ENCODE results near the gene ENG.
"Not testable (repeated sequence)": the region's sequence is repeated elsewhere in the genome, so short reads cannot be mapped to it uniquely, and the experiment has no call there.

Gene ENG

DNA sequence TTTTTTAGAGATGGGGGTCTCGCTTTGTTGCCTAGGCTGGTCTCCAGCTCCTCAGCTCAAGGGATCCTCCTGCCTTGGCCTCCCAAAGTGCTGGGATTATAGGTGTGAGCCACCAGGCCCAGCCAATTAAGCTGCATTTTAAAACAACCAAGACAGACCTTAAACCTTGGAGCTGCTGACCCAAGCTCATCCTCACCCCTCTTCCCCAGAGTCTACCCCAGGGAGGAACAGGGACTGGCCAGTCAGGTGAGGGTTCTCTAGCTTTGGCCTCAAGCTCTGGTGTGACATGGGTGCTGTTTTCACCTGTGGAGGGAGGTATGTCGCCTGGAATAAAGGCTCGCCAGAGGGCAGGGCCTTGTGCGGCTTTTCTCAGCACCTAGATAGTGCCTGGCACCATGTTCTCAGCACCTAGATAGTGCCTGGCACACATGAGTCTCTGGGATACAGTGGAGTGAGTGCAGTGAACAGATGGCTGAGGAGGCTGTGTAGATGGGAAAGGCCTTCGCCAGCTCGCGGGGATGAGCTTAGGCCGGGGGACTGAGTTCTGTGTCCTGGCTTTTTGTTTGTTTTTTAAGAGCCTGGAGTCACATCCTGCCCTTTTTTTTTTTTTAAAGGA lies 61.3 kb downstream of the ENG start:
- DNase-seq (ENCODE audit: low read depth in 2 of 2), result no peak

DNA sequence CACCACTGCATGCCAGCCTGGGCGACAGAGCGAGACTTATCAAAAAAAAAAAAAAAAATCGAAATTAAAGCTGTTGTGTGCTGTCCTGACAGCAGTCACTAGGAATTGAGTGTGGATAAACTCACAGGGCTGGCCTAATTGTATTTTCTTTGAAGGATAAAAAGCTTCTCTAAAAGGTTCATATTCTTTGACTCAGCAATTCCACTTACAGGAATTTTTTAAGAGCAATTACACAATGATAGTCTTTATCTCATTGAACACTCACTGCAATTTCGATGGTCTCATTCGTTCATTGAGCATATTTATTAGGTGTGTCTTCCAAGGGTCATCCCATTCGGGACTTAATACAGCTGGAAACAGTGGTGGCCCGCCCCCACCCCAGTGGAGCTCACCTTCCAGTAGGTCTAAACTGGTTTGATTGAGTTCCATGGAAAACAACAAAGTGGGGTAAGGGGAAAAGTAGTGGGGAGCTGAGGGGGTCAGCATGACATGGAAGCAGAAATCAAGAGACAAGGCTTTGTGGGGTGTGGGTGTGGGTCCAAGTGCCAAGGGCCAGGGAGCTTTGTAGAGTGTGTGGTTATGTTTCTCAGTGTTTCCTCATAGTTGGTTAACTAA lies 61.9 kb downstream of the ENG start:
- no peak for DNase-seq (ENCODE audit: low read depth in 2 of 2)

DNA sequence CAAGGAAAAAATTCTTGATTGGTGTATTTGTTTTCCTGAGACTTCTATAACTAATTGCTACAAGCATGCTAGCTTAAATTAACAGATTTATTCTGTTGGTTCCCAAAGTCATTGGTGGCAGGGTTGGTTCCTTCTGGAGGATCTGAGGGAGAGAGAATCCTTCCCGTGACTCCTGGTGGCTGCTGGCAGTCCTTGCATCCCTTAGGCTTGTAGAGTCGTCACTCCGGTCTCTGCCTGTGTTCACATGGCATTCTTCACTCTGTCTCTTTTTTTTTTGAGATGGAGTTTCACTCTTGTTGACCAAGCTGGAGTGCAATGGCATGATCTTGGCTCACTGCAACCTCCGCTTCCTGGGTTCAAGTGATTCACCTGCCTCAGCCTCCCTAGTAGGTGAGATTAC lies 63.4 kb downstream of the ENG start:
- DNase-seq (ENCODE audit: low read depth in 2 of 2), result no peak

DNA sequence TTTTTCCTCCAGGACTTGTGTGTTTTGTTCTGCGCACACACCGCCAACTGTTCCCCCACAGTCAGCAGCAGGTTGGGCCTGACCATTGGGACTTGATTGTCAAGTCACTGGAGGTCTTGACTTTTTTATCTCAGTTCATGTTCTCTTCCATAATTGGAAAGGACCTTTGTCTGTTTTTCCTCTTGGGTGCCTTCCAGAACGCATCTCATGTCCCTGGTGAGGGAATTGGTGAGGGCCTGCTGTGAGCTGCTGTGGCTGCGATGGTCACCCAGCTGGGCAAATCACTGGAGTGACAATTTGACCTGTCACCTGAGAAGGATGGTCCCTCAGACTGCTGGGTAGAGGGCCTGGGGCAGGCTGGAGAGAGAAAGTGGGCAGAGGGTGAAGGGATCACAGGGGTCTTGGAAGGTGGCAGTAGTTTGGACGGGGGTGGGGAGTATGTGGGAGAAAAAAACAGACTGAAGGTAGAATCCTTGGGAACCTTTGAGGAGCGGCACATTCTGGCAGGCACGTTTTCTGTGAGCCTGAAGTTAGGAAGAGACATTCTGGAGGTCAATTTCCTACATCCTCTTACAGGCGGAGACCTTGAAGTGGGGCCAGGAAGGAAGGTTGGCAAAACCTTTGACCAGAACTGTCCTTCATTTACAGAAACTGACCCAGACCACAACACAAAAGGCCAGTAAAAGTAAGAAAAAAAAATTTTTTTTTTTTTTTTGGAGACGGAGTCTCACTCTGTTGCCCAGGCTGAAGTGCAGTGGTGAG lies 64.2 kb downstream of the ENG start:
- DNase-seq (ENCODE audit: low read depth in 2 of 2), result no peak

DNA sequence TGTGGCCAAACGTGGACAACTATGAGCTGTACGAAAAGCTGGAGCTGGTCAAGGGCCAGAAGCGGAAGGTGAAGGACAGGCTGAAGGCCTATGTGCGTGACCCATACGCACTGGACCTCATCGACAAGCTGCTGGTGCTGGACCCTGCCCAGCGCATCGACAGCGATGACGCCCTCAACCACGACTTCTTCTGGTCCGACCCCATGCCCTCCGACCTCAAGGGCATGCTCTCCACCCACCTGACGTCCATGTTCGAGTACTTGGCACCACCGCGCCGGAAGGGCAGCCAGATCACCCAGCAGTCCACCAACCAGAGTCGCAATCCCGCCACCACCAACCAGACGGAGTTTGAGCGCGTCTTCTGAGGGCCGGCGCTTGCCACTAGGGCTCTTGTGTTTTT lies 65.3 kb downstream of the ENG start:
- no peak for DNase-seq (ENCODE audit: low read depth in 2 of 2)

DNA sequence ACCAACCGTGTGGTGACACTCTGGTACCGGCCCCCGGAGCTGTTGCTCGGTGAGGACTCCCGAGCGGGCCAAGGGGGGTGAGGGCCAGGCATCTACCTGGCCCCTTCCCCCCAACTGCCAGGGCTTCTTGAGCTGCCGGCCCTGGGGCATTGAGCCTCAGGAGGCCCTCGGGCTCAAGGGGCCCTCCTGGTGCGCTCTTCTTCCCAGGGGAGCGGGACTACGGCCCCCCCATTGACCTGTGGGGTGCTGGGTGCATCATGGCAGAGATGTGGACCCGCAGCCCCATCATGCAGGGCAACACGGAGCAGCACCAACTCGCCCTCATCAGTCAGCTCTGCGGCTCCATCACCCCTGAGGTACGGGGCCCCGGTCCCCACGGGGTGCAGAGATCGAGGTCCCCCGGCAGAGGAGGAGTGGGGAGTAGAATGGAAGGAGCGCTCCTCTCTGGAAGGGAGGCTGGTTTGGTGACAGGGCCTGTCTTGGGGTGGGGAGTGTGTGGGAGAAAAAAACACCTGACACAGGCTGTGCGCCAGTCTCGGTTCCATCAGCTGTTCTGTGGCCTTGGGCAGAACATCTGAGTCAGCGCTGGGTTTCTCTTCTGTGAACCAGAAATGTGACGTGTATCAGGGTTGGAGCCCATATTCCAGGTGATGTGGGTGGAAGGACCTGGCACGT lies 66.0 kb downstream of the ENG start:
- no peak for DNase-seq (ENCODE audit: low read depth in 2 of 2)

DNA sequence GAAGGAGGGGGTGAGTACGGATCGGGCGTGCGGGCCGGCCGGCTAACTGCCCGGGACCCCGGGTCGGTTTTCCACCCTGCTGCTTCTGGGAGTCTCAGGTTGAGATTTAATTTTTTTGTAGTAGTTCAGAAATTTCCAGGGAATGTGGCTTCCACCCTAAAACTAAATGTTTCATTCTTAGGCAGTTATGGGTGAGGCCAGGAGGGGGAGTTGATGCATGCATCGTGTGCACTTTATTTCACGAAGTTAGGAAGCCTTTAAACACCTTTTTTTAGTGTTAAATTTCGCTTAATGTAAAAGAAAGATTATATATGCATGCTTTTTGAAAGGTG lies 67.7 kb downstream of the ENG start:
- no peak for DNase-seq (ENCODE audit: low read depth in 2 of 2)

DNA sequence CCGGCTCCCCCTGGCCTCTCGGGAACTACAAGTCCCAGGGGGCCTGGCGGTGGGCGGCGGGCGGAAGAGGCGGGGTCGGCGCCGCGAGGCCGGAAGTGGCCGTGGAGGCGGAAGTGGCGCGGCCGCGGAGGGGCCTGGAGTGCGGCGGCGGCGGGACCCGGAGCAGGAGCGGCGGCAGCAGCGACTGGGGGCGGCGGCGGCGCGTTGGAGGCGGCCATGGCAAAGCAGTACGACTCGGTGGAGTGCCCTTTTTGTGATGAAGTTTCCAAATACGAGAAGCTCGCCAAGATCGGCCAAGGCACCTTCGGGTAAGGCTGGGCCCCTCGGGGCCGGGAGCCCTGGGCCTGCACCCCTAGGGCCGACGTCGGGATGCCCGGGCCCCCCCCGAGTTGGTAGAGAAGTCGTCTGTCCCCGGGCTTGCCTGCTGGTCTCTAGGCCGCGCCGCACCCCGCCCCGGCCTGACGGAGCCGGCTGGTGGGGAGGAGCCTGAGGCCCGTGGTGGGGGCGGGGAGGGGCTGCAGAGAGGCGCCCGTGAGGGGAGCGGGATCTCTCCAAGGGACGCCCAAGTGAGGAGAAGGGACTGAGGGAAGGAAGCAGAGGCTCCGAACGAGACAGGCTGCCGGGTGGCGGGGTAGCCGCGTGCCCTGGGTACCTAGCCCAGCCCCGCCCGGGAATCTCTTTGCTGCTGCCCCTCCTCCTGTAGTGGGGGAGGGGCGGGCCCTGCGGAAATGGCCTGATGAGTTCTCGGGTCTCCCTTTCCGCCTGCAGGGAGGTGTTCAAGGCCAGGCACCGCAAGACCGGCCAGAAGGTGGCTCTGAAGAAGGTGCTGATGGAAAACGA lies 68.3 kb downstream of the ENG start, which contains the start of gene CDK9:
Gene CDK9 (plus strand): TSS at position 102 of the 840 bp plus-strand sequence. CDS start 115 bp downstream, at position 217.
- peak; percentile 83 to 87 for DNase-seq (ENCODE audit: low read depth in 2 of 2)

DNA sequence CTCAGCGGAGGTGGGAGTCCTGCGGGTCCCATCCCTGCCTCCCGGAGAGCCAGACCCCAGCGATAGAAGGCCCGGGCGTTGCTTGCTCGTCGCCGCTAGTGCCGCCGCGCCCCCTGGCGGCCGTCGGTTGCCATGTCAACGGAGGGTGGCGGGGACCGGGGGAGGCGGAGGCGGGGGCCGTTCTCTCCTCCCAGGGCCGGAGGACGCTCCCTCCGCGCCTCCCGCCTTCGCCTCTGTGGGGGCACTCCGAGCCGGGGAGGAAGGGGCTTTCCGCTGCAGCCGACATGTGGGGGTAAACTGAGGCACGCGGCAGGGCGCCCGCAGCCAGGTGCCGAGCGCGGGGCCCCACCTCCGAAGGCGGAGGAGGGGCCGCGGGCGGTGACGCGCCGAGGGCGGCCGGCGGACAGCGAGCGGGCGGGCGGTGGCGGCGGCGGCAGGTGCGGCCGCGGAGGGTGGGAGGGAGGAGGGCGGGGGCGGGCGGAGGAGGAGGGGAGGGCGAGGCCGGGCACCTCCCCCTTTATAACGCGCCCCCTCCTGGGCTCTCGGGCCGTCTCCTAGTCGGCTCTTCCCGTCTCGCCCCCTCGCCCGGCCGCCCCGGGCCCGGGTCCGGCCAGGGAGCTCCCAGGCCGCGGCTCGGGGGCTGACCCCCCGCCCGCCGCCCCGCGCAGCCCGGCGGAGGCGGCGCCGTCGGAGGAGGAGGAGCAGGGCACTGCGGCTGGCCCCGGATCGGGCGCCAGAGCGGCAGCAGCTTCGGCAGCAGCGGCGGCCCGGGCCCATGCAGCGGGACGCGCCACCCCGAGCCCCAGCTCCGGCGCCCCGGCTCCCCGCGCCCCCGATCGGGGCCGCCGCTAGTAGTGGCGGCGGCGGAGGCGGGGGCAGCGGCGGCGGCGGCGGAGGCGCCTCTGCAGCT lies 69.2 kb downstream of the ENG start:
- peak; percentile 80 to 86 for DNase-seq (ENCODE audit: low read depth in 2 of 2)

DNA sequence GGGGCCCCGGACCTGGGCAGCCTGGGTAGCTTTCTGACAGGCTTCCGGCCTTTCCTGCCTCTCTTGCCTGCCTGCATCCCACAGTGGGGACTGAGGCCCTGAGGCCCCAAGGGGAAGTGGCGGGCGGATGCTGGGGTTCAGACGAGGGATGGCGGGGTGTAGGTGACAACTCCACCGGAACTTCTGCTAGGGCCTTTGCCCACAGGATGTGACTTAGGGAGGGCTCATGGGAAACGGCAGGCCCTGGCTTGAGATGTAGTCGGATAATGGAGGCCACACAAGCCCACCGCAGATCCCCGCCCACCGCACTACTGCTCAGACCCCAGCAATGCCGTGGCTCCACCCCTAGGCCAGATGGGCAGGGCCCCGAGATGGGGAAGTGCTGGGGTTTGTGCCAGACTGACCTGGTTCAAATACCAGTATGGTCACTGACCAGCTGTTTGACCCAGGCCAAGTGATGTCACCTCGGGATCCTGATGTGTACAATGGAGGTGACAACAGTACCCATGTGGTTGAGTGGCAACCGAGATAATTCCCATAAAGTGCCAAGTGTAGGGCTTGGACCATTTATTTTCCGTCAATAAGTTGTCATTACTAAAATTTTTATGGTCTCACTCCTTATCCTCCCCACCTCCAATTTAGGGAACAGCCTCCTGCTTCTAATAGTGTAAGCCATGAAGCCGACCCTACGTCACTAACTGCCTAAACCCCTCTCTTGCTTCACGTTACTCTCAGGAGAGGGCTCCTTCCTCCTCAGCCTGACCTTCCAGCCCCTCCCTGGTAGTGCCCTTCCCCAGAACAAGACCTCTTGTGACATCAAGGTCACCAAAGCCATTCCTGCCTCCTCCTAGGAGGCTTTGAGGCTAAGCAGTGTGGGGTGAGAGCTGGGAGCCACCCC lies 71.1 kb downstream of the ENG start:
- peak; percentile 41 to 48 for DNase-seq (ENCODE audit: low read depth in 2 of 2)

DNA sequence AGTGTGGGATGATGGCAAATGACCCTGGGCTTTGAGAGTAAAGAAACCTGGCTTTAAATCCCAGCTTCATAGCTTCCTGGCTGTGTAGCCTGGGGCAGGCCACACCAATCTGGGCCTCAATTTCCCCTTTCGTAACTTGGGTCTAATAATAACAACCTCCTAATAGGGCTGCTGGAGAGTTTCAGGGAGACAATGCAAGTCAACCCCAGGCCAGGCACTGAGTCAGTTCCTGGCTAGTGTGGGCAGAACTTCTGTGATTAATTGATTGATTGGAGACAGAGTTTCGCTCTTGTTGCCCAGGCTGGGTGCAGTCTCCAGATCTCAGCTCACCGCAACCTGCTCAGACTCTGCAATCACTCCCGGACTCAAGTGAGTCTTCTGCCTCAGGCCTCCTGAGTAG lies 72.7 kb downstream of the ENG start:
- no peak for DNase-seq (ENCODE audit: low read depth in 2 of 2)

DNA sequence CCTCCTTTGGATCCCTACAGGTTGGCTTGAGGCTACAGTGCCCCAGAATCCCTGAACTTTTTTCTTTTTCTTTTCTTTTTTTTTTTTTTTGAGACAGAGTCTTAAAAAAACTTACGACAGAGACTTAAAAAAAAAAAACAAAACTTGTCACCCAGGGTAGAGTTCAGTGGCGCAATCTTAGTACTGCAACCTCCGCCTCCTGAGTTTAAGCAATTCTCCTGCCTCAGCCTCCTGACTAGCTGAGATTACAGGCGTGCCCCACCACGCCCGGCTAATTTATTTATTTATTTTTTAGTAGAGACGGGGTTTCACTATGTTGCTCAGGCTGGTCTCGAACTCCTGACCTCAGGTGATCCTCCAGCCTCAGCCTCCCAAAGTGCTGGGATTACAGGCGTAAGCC lies 73.5 kb downstream of the ENG start:
- not testable (repeated sequence) for DNase-seq (ENCODE audit: low read depth in 2 of 2)

DNA sequence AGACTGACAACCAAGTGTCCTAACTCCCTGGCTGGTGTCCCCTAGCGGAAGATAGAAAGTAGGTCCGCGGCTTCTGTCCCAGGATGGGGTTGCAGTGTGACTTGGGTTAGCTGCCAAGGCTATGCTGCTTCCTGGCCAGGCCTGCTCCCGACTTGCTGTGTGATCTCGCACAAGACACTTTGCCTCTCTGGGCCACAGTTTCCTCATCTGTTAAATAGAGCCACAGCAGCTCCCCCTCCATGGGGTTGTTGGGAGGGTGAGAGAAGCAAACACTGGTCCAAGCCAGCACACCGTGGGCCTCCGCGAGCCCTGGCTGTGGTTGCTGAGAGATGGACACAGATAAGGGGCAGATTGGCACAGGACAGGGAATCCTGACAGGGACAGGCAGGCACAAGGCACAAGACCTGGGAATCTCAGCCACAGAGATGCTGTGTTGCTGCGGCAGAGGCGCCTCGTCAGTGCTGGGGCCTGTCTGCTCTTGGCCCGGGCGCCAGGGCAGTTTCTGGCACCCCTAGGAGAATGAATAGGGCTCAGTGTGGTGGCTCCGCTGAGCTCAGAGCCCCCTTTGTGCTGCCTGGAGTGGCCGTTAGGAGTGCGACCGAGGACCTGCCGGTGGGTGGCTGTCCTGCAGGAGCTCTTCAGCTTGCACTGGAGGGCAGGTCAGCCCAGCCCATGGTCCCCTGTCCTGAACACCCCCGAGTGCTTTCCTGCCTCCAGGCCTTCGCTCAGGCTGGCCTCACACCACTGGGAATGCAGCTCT lies 74.2 kb downstream of the ENG start:
- DNase-seq (ENCODE audit: low read depth in 2 of 2), result no peak

DNA sequence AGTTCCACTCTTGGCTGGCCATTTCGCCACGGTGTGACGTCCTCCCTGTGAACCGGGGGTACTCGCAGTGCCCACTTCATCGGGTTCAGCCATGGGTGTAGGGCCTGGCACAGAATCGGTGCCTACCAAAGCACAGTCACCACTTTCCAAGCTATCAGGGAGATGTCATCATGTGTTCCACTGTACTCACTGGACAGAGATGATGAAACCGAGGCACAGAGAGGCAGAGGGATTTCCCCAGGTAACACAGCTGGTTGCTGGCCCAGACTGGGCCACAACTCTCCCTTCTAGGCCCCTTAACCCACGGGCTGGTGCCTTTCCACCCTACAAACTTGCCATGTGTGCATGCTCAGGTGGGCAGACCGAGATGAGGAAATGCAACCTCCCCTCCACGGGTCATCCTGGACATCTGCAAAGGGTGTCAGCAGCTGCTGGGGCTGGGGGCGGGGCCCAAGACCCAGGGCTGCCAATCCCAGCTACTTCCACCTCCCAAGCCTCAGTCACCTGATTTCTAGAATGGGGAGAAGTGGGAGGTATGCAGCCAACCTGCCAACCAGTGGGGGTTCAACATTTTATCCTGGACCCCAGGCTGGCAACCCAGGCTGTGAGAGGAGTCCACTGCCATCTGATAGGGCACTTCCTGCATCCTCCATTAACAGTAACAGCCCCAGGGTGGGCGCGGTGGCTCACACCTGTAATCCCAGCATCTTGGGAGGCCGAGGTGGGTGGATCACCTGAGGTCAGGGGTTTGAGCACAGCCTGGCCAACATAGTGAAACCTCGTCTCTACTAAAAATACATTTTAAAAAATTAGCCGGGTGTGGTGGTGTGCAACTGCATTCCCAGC lies 75.1 kb downstream of the ENG start:
- no peak for DNase-seq (ENCODE audit: low read depth in 2 of 2)

DNA sequence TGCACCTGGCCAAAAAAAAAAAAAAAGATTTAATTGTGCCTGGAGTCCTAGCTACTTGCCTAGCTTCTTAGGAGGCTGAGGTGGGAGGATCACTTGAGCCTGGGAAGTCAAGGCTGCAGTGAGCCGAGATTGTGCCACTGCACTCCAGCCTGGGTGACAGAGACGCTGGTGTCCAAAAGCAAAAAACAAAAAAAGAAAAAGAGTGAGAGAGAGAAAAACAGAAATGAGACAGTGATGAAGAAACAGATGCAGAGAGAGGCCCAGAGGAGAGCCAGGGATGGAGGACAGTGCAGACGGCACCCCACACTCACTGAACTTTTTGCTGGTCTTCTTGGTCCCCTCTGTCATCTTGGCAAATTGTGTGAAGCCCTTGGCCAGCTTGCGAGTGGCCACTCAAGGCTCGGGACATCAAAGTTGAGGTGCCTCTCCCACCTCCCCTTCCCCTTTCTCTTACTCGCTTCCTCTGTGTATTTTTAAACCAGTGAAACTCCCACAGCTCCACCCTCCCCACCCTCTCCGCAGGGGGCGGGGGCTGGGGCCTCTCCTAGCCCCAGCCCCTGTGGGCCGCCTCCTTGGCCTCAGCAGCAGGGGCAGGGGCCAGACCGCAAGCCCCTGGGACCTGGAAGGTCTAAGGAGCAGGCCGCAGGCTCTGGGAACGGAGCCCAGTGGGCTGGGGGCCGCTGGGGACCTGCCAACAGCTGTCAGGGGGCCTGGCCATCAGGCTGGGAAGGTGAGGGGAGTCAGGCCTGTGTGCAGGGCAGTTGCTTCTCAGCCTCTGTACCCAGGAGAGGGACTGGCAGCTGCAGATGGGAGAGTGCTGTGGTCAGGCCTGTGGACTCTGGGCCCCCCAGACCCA lies 76.0 kb downstream of the ENG start, which contains the start of gene SH2D3C:
Gene SH2D3C (minus strand): TSS at position 387 of the 856 bp plus-strand sequence. CDS start 39 bp downstream, at position 348.
- DNase-seq (ENCODE audit: low read depth in 2 of 2), result no peak

DNA sequence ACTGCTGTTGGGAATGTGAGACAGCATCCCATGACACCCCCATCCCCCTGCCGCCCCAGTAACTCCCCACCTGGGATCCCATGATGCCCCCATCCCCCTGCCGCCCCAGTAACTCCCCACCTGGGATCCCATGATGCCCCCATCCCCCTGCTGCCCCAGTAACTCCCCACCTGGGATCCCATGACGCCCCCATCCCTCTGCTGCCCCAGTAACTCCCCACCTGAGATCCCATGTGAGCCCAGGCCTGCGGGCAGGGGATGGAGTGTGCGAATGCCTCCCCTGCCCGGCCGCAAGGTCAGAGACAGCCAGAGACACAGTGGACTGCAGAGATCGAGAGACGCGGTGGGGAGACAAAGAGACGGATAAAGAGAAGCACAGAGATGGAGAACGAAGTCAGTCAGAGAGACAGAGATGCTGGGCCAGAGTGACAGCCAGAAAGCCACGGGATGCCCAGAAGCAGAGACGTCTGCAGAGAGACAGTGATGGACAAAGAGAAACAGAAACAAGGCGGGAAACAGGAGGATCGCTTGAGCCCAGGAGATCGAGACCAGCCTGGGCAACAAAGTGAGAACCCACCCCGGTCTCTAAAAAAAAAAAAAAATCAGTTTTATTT lies 77.0 kb downstream of the ENG start:
- DNase-seq (ENCODE audit: low read depth in 2 of 2), result no peak
